Measurements from ENCODE around the gene S100A2. TPM values are rescaled to one million over a fixed set of nuclear protein-coding genes. Genes with fewer than 3 reads are reported as not detected.

Gene S100A2
- total RNA-seq, 1 experiment from 2014 or later, result 4.5 TPM

DNA sequence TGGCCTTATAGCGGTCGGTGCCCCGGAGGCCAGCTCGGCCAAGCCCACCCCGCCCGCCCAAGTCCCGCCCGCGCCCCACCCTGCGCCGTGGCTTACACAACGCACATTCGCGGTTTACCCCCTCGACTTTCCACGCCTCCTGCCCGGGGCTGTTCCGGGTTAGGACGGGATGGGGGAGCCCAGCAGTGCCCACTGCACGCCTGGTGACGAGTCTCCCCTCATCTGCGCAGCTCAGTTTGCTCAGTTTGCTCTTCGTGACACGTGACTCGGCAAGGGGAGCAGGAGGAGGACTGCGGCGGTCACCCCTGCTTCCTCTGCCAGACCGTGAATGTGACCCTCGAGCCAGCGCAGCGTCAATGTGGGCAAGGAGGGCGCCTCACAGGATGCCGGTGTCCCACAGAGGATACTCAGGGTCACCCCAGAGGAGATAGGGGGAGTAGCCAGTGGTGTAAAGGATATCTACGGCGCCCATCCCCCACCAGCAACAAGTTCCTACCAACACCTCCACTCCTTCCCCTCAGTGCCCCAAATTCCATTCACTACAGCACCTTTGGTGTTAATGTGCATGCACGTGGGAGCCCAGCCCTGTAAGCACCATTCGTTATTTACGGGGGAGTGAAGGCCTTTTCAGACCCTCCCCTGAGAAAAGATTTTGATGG lies 29.5 kb downstream of the S100A2 start:
- Histone ChIP-seq H3K27ac (ENCODE audit: low read depth, low read length, poor library complexity, severe bottlenecking) (peak overlapping the region; percentile 61), H3K36me3 (ENCODE audit: insufficient read depth, low read length, poor library complexity, severe bottlenecking) (no peaks in the 10 kb centered on the region), H3K27me3 (replicated peaks; ENCODE audit: insufficient read depth, low read depth, low read length, poor library complexity) (no peaks in the 10 kb centered on the region), H3K9me3 (ENCODE audit: low read depth, low read length, poor library complexity, severe bottlenecking) (no peaks in the 10 kb centered on the region), H3K4me1 (ENCODE audit: insufficient read depth, low read length, poor library complexity, severe bottlenecking) (peaks cover 34% of the 10 kb centered on the region), H3K4me3 (ENCODE audit: low read depth, low read length, poor library complexity, severe bottlenecking) (peak overlapping the region; percentile 50)
- no peak for TF ChIP-seq EZH2 (IDR thresholded peaks at IDR 0.05; ENCODE audit: borderline replicate concordance, low read depth, low read length, poor library complexity, severe bottlenecking)
- TF ChIP-seq, protein P1, sequence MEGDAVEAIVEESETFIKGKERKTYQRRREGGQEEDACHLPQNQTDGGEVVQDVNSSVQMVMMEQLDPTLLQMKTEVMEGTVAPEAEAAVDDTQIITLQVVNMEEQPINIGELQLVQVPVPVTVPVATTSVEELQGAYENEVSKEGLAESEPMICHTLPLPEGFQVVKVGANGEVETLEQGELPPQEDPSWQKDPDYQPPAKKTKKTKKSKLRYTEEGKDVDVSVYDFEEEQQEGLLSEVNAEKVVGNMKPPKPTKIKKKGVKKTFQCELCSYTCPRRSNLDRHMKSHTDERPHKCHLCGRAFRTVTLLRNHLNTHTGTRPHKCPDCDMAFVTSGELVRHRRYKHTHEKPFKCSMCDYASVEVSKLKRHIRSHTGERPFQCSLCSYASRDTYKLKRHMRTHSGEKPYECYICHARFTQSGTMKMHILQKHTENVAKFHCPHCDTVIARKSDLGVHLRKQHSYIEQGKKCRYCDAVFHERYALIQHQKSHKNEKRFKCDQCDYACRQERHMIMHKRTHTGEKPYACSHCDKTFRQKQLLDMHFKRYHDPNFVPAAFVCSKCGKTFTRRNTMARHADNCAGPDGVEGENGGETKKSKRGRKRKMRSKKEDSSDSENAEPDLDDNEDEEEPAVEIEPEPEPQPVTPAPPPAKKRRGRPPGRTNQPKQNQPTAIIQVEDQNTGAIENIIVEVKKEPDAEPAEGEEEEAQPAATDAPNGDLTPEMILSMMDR (conservative IDR thresholded peaks at IDR 0.05; ENCODE audit: low read depth, low read length), result no peak
- DNase-seq (ENCODE audit: low spot score), result peak; percentile 57
- no TSS peak for BruUV-seq (replicated peaks)
- intact Hi-C loops (cut with micrococcal nuclease; ENCODE audit: unreplicated experiment), result no loop called here
- POLR2A ChIA-PET (ENCODE audit: low non-redundant PET), result no interaction called here
- CTCF ChIA-PET, result interaction anchor here (1.6 kb wide), 1 partner anchor 32 kb away, joined by 5 read pairs; no protein-coding TSS in a partner anchor

GRCh38 chr1:153535242-153536011 lies 30.2 kb downstream of the S100A2 start, which contains the start of gene S100A6:
Gene S100A6 (minus strand): TSS chr1:153535991. CDS start chr1:153535339, 652 bp downstream.
- Histone ChIP-seq H3K27ac (ENCODE audit: low read depth, low read length, poor library complexity, severe bottlenecking) (peak within 1 kb of the TSS; percentile 61), H3K36me3 (ENCODE audit: insufficient read depth, low read length, poor library complexity, severe bottlenecking) (no peaks in the 10 kb centered on the region), H3K4me3 (ENCODE audit: low read depth, low read length, poor library complexity, severe bottlenecking) (peak within 1 kb of the TSS; percentile 50), H3K9me3 (ENCODE audit: low read depth, low read length, poor library complexity, severe bottlenecking) (no peaks in the 10 kb centered on the region), H3K27me3 (replicated peaks; ENCODE audit: insufficient read depth, low read depth, low read length, poor library complexity) (no peaks in the 10 kb centered on the region), H3K4me1 (ENCODE audit: insufficient read depth, low read length, poor library complexity, severe bottlenecking) (peaks cover 34% of the 10 kb centered on the region)
- CTCF ChIA-PET, result interaction anchor here (1.6 kb wide), 1 partner anchor 33 kb away, joined by 5 read pairs; no protein-coding TSS in a partner anchor
- intact Hi-C loops (cut with micrococcal nuclease; ENCODE audit: unreplicated experiment), result no loop called here
- DNase-seq (ENCODE audit: low spot score), result no peak
- POLR2A ChIA-PET (ENCODE audit: low non-redundant PET), result no interaction called here
- TF ChIP-seq EZH2 (IDR thresholded peaks at IDR 0.05; ENCODE audit: borderline replicate concordance, low read depth, low read length, poor library complexity, severe bottlenecking), result no peak
- TF ChIP-seq, protein P1 (conservative IDR thresholded peaks at IDR 0.05; ENCODE audit: low read depth, low read length), result no peak
- TSS peak; percentile 58 for BruUV-seq (replicated peaks)

GRCh38 chr1:153534925-153535241 lies 30.8 kb downstream of the S100A2 start:
- H3K27ac ChIP-seq (ENCODE audit: low read depth, low read length, poor library complexity, severe bottlenecking), result peak overlapping the region; percentile 17
- peaks cover 34% of the 10 kb centered on the region for H3K4me1 ChIP-seq (ENCODE audit: insufficient read depth, low read length, poor library complexity, severe bottlenecking)
- intact Hi-C loops (cut with micrococcal nuclease; ENCODE audit: unreplicated experiment), result loop anchor here (5.0 kb wide), 1 partner anchor 97 kb away; the partner anchor contains the start of gene CHTOP
- peak overlapping the region; percentile 50 for H3K4me3 ChIP-seq (ENCODE audit: low read depth, low read length, poor library complexity, severe bottlenecking)
- no peaks in the 10 kb centered on the region for H3K27me3 ChIP-seq (replicated peaks; ENCODE audit: insufficient read depth, low read depth, low read length, poor library complexity)
- H3K9me3 ChIP-seq (ENCODE audit: low read depth, low read length, poor library complexity, severe bottlenecking), result no peaks in the 10 kb centered on the region
- no peaks in the 10 kb centered on the region for H3K36me3 ChIP-seq (ENCODE audit: insufficient read depth, low read length, poor library complexity, severe bottlenecking)
- TF ChIP-seq, protein P1 (conservative IDR thresholded peaks at IDR 0.05; ENCODE audit: low read depth, low read length), result no peak
- no peak for TF ChIP-seq EZH2 (IDR thresholded peaks at IDR 0.05; ENCODE audit: borderline replicate concordance, low read depth, low read length, poor library complexity, severe bottlenecking)
- no peak for DNase-seq (ENCODE audit: low spot score)
- BruUV-seq (replicated peaks), result no TSS peak
- ChIA-PET POLR2A (ENCODE audit: low non-redundant PET) (no interaction called here), CTCF (interaction anchor here (1.6 kb wide), 1 partner anchor 33 kb away, joined by 5 read pairs; no protein-coding TSS in a partner anchor)

All from A673 (cell line).